H1 (cell line): ENCODE data around the gene ALDH1L2. TPM values are rescaled to one million over a fixed set of nuclear protein-coding genes. Genes with fewer than 3 reads are reported as not detected.

ENCODE experiments used
- CTCF ChIA-PET: fragments of 300-600 bp; sonication (Branson Sonifier 250); formaldehyde crosslinking; loops from one replicate; lab custom pipeline; 2021; ENCODE audit not compliant: partially characterized antibody; lab: Charles Lee
- POLR2A ChIA-PET: fragments of 300-600 bp; sonication (Branson Sonifier 250); formaldehyde crosslinking; loops from one replicate; lab custom pipeline; 2021; ENCODE audit warnings: inconsistent platforms; ENCODE audit not compliant: partially characterized antibody; lab: Charles Lee
- DNase-seq, 2 experiments: peaks; one replicate each; pipeline versions ENCODE4 v3.0.0 to v3.0.0-alpha.2; 2010 to 2022; ENCODE audit warnings: low spot score in 2 of 2, low read depth in 1 of 2, mixed read lengths in 1 of 2
- FAIRE-seq: peaks from 2 replicates; lab custom pipeline; 2011; peaks lifted over from hg19 to GRCh38; lab: Jason Lieb, UNC
- H2AFZ ChIP-seq: 2 replicates; pipeline ENCODE4 v1.8.1; 2012; ENCODE audit warnings: low read length, inconsistent platforms
- H2AK5ac ChIP-seq: 2 replicates; pipeline ENCODE4 v1.6.1; 2013; ENCODE audit warnings: low read depth, low read length
- H2BK120ac ChIP-seq: replicated peaks from 2 replicates; pipeline ENCODE3; 2013; ENCODE audit warnings: low read depth, low read length, inconsistent platforms
- H2BK12ac ChIP-seq: 2 replicates; pipeline ENCODE4 v1.6.1; 2013; ENCODE audit warnings: low read depth, low read length
- H2BK15ac ChIP-seq: 2 replicates; pipeline ENCODE4 v1.6.1; 2013; ENCODE audit warnings: low read length
- H2BK20ac ChIP-seq: 2 replicates; pipeline ENCODE4 v1.6.1; 2013; ENCODE audit warnings: low read length
- H2BK5ac ChIP-seq: 2 replicates; pipeline ENCODE4 v1.6.1; 2013; ENCODE audit warnings: low read depth, low read length
- H3K14ac ChIP-seq: 2 replicates; pipeline ENCODE4 v1.6.1; 2013; ENCODE audit warnings: inconsistent platforms; ENCODE audit not compliant: insufficient read length
- H3K18ac ChIP-seq: 2 replicates; pipeline ENCODE4 v1.6.1; 2013; ENCODE audit warnings: low read length; ENCODE audit errors: extremely low read depth
- H3K23ac ChIP-seq: 2 replicates; pipeline ENCODE4 v1.6.1; 2013; ENCODE audit warnings: inconsistent platforms; ENCODE audit not compliant: insufficient read length
- H3K23me2 ChIP-seq: 2 replicates; pipeline ENCODE4 v1.6.1; 2013; ENCODE audit warnings: low read depth, low read length
- H3K27ac ChIP-seq: 2 replicates; pipeline ENCODE4 v1.6.1; 2011; ENCODE audit warnings: low read depth, low read length, inconsistent platforms
- H3K27me3 ChIP-seq, 4 experiments: replicated peaks in 1 of 4; 1 replicate in 1 of 4; 2 replicates in 3 of 4; pipeline versions ENCODE4 v1.6.1 to v1.8.1; 2011 to 2013; ENCODE audit warnings: low read length in 3 of 4, mild to moderate bottlenecking in 3 of 4, inconsistent platforms in 2 of 4, mixed read lengths in 2 of 4, moderate library complexity in 1 of 4; ENCODE audit not compliant: control insufficient read depth in 3 of 4, insufficient read depth in 3 of 4; ENCODE audit errors: extremely low read depth in 1 of 4
- H3K36me3 ChIP-seq, 4 experiments: 2 replicates each; pipeline versions ENCODE4 v1.6.1 to v1.8.1; 2011 to 2013; ENCODE audit warnings: mild to moderate bottlenecking in 4 of 4, low read length in 3 of 4, moderate library complexity in 2 of 4, control low read depth in 1 of 4, inconsistent platforms in 1 of 4; ENCODE audit not compliant: insufficient read depth in 4 of 4, control insufficient read depth in 2 of 4
- H3K4ac ChIP-seq: replicated peaks from 2 replicates; pipeline ENCODE3; 2013; ENCODE audit warnings: low read length, low read depth, mixed read lengths, inconsistent platforms; ENCODE audit not compliant: insufficient read length
- H3K4me1 ChIP-seq, 4 experiments: replicated peaks in 1 of 4; 1 replicate in 1 of 4; 2 replicates in 3 of 4; pipeline versions ENCODE4 v1.6.1 to v1.8.1; 2011 to 2013; ENCODE audit warnings: low read length in 3 of 4, inconsistent platforms in 2 of 4, mixed read lengths in 1 of 4; ENCODE audit not compliant: insufficient read depth in 4 of 4, control insufficient read depth in 3 of 4
- H3K4me2 ChIP-seq, 2 experiments: 2 replicates each; pipeline versions ENCODE4 v1.6.1 to v1.8.1; 2011 to 2013; ENCODE audit warnings: low read depth in 2 of 2, low read length in 2 of 2, control low read depth in 1 of 2, inconsistent platforms in 1 of 2, mild to moderate bottlenecking in 1 of 2; ENCODE audit not compliant: insufficient read depth in 1 of 2
- H3K4me3 ChIP-seq, 4 experiments: fragments of 200-600, 300-600 bp in 1 of 4; sonication (generic), shearing (Covaris generic), sonication (Bioruptor Twin) in 1 of 4; 2 replicates each; pipeline versions ENCODE4 v1.5.1 to v1.8.1; 2011 to 2016; ENCODE audit warnings: low read length in 4 of 4, low read depth in 3 of 4, control low read depth in 2 of 4, inconsistent platforms in 2 of 4, mild to moderate bottlenecking in 2 of 4, mixed read lengths in 1 of 4, moderate library complexity in 1 of 4; ENCODE audit not compliant: insufficient read depth in 2 of 4; ENCODE audit errors: extremely low read depth in 1 of 4
- H3K56ac ChIP-seq: replicated peaks from 2 replicates; pipeline ENCODE3; 2013; ENCODE audit warnings: low read depth, mild to moderate bottlenecking, mixed read lengths, low read length, inconsistent platforms; ENCODE audit not compliant: insufficient read length
- H3K79me1 ChIP-seq: 2 replicates; pipeline ENCODE4 v1.6.1; 2013; ENCODE audit warnings: low read depth, low read length, control low read depth
- H3K79me2 ChIP-seq, 2 experiments: 2 replicates each; pipeline versions ENCODE4 v1.6.1 to v1.8.1; 2012 to 2013; ENCODE audit warnings: low read length in 2 of 2, mild to moderate bottlenecking in 2 of 2, inconsistent platforms in 1 of 2; ENCODE audit not compliant: insufficient read depth in 2 of 2, control insufficient read depth in 1 of 2
- H3K9ac ChIP-seq, 4 experiments: replicated peaks in 1 of 4; 1 replicate in 1 of 4; 2 replicates in 3 of 4; pipeline versions ENCODE4 v1.6.1 to v1.8.1; 2011 to 2013; ENCODE audit warnings: low read depth in 3 of 4, low read length in 3 of 4, control low read depth in 2 of 4, mild to moderate bottlenecking in 2 of 4, moderate library complexity in 2 of 4, inconsistent platforms in 1 of 4; ENCODE audit errors: extremely low read depth in 1 of 4
- H3K9me3 ChIP-seq, 2 experiments: 2 replicates each; pipeline versions ENCODE4 v1.6.1 to v1.8.1; 2012 to 2013; ENCODE audit warnings: mild to moderate bottlenecking in 2 of 2, moderate library complexity in 2 of 2, control low read depth in 1 of 2, inconsistent platforms in 1 of 2, low read depth in 1 of 2, low read length in 1 of 2, mixed read lengths in 1 of 2; ENCODE audit not compliant: insufficient read depth in 2 of 2
- H4K20me1 ChIP-seq, 2 experiments: replicated peaks in 1 of 2; 2 replicates each; pipeline versions ENCODE3 to v1.8.1; 2011 to 2013; ENCODE audit warnings: inconsistent platforms in 2 of 2, low read length in 2 of 2, mild to moderate bottlenecking in 1 of 2; ENCODE audit not compliant: insufficient read depth in 2 of 2, control insufficient read depth in 1 of 2
- H4K5ac ChIP-seq: 2 replicates; pipeline ENCODE4 v1.6.1; 2013; ENCODE audit warnings: low read length, low read depth, mixed read lengths, inconsistent platforms; ENCODE audit not compliant: insufficient read length
- H4K8ac ChIP-seq: 2 replicates; pipeline ENCODE4 v1.8.0; 2013; ENCODE audit warnings: mild to moderate bottlenecking, moderate library complexity, low read length, inconsistent platforms; ENCODE audit not compliant: insufficient read depth; ENCODE audit errors: extremely low read depth
- H4K91ac ChIP-seq: replicated peaks from 2 replicates; pipeline ENCODE3; 2013; ENCODE audit warnings: low read length, mixed read lengths, inconsistent platforms; ENCODE audit not compliant: insufficient read length
- CHD2 ChIP-seq: IDR thresholded peaks from 2 replicates; pipeline ENCODE4 v1.6.1; 2012; ENCODE audit warnings: low read length, improper control_type of control experiment
- POLR2AphosphoS5 ChIP-seq: IDR thresholded peaks from 2 replicates; pipeline ENCODE4 v1.6.1; 2011; ENCODE audit warnings: low read depth, low read length
- RFX5 ChIP-seq: IDR thresholded peaks from 2 replicates; pipeline ENCODE4 v1.6.1; 2011; ENCODE audit warnings: low read depth, low read length, improper control_type of control experiment, borderline replicate concordance
- WGBS, 2 experiments: shearing (Covaris generic) in 1 of 2; methylation state at CpG; one replicate each; pipeline versions ENCODE4 v1.1.6 to v1.1.7; 2013 to 2015; ENCODE audit warnings: low lambda C conversion rate in 2 of 2, mixed read lengths in 2 of 2, inconsistent platforms in 1 of 2, low coverage in 1 of 2, missing lambda C conversion rate in 1 of 2; ENCODE audit not compliant: insufficient replicate concordance in 2 of 2, insufficient coverage in 1 of 2, insufficient read length in 1 of 2; ENCODE audit errors: extremely low coverage in 1 of 2, missing lambda C conversion rate in 1 of 2; 5-methylcytosine and 5-hydroxymethylcytosine counted together
- polyA plus RNA-seq, 7 experiments: library from polyadenylated mRNA; depleted of rRNA in 3 of 7; stranded (reverse) in 5 of 7; unstranded in 2 of 7; fragments of >200 nt in 5 of 7; fragments of 200-250 nt in 2 of 7; gene quantifications; 1 replicate in 5 of 7; 2 replicates in 1 of 7; 4 replicates in 1 of 7; pipeline versions ENCODE4 v1.2.1 to v1.2.3, GENCODE V29; 2011 to 2013; ENCODE audit warnings: missing spikeins in 2 of 7, mixed read lengths in 2 of 7
- total RNA-seq: library from RNA; stranded (reverse); fragmentation: NEBNext Ultra II Directional; extraction: Animal tissue kit (Norgen Biotek cat#: 25700); gene quantifications from 2 replicates; pipeline ENCODE4 v1.2.1, GENCODE V29; 2021

The ALDH1L2 gene
- total and polyA plus RNA-seq, 2 of the 8 experiments (the other 6 are each of a cell fraction or from before 2014, with no cell fraction given) = 3.7 to 7.2 TPM

DNA sequence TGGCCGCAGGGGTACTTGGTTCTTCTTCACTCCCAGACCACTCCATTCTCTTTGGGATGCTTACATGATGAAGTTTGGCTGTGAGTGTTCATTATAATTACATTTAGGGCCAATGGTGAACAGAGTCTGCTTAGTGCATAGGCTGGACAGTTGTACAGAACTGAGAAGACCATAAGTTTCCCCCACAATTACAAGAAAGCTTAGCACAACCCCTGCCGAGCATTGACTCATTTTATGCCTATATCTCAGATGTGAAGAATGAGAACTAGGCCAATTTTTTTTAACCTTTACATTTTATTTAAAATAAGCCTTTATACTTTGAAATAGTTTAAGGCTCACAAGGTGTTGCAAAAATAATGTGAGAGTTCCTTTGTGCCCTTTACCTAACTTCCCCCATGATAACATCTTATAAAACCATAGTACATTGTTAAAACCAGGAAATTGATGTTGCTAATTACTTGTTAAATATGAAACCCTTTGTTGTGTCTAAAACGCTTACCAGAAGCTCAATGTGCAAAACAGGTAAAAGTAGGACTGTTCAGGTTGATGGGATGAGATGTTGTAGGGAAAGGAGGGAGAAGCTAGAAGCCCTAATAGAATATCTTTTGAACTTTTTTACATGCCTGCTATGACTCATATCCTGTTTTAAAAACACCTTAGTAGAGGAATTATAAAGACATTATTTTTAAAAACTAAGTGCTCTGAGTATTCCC lies 47.2 kb downstream of the ALDH1L2 start:
- H2BK12ac ChIP-seq = no peak overlapping the region
- no peak for TF ChIP-seq POLR2AphosphoS5
- TF ChIP-seq RFX5 = no peak
- TF ChIP-seq CHD2 = no peak

More for the DNA sequence above, 47.2 kb downstream of the ALDH1L2 start:
- H3K4me2 ChIP-seq = no peak overlapping the region
- no peak overlapping the region for H2BK120ac ChIP-seq
- no peaks in the 10 kb centered on the region for H4K20me1 ChIP-seq
- H3K18ac ChIP-seq = no peak overlapping the region
- no peak overlapping the region for H2BK5ac ChIP-seq
- no peaks in the 10 kb centered on the region; a peak in 1 of 8 replicates for H3K36me3 ChIP-seq
- no peak overlapping the region for H4K5ac ChIP-seq
- no peak overlapping the region for H3K9ac ChIP-seq
- no peaks in the 10 kb centered on the region for H3K79me1 ChIP-seq
- no peak overlapping the region for H3K14ac ChIP-seq
- H2BK15ac ChIP-seq = no peak overlapping the region
- no peak overlapping the region for H3K27ac ChIP-seq
- FAIRE-seq (no peak), DNase-seq (no peak)
- no peak overlapping the region for H4K91ac ChIP-seq
- no peaks in the 10 kb centered on the region for H3K4me1 ChIP-seq
- H3K9me3 ChIP-seq = no peaks in the 10 kb centered on the region
- H3K4ac ChIP-seq = no peak overlapping the region
- H3K27me3 ChIP-seq = no peaks in the 10 kb centered on the region
- no peak overlapping the region for H2AK5ac ChIP-seq
- no peak overlapping the region for H3K23ac ChIP-seq
- no peak overlapping the region for H3K4me3 ChIP-seq
- POLR2A ChIA-PET = no interaction called here
- no peaks in the 10 kb centered on the region for H3K79me2 ChIP-seq
- H2BK20ac ChIP-seq = no peak overlapping the region
- CTCF ChIA-PET = interaction anchor here (0.6 kb wide), 1 partner anchor 46 kb away, joined by 3 read pairs; no protein-coding TSS in a partner anchor
- 66% methylated on average over 3 of the region's 3 CpGs; no CpG with 5 or more reads in 1 of the 2 experiments for WGBS, 2 experiments
- H3K23me2 ChIP-seq = no peaks in the 10 kb centered on the region
- no peak overlapping the region for H4K8ac ChIP-seq
- H2AFZ ChIP-seq = no peak overlapping the region
- H3K56ac ChIP-seq = no peak overlapping the region
